CD4-positive, alpha-beta T cell treated with Interleukin-17A for 1 hour (primary cell): ENCODE results near the gene ANKRD33.

ENCODE experiments used
- DNase-seq: peaks from one replicate; pipeline ENCODE4 v3.0.0-alpha.2; 2020

The ANKRD33 gene

DNA sequence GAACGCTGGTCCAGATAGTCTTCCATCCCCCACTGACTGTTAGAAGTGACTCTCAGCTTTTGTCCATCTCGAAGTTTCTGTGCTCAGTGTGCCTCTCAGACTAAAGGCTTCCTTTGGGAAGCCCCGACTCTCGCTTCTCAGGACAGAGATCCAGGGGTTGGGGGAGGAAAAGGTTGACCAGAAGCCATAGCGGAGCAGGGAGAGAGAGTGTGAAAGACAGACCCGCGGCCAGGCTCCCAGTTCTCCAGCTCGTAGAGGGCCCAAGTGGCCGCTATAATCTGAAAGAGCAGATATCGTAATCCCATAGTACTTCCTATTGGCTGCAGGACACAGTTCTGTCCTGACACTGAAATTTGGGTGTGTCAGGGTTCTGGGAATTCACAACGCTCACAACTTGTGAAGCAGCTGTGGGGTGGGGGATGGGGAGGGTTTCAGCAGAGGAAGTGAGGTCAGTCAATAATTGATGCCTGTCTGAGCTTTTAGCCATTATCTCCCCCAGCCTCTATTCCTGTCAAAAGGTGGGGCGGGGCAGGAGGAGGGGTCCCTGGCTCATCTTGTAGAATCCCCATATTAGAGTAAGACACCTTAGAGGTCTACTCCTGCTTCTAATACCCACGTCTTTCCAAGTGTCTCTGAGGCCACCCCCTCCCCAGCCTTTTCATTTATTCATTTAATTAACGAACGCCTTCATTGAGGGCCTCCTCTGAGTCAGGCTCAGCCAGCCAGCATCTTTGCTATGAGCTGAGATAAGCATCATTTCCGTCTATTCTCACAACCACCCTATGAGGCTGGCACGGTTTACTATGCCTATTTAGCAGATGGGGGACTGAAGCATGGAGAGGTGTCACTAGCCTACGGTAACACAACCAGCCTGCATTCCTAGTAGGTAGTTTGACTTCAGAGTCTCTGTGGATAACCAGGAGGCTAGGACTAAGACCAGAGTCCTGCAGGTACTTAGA is 17.8 kb downstream of the ANKRD33 start:
- DNase-seq, result no peak

DNA sequence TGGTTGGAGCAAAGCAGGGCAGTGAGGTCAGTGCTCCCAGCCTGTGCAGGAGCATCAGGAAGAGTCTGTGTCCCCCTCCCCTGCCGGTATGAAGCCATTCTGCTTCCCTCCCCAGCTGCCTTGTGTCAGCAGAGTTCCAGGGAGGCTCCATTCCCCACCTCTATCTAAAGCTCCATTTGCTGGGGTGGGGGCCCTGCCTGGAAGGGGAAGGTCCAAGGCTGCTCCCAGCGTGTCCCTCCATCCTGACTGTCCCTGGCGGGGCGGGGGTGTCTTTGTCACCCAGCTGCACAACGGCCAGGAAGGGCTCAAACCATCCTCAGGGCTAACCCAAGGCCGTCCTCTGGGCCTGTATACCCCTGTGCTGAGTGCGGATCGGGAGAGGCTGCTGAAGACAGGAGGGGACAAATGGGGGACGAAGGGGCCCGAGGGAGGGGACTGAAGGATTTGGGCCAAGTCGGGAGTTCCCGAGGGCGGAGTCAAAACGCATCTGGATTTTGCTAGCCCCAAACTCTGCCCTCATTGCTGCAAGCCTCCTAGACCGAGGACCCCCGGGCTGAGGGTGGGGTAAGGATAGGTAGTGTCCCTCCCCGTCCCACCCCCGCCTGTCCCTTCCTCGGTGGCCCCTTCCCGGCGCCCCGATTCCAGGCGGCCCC is 18.7 kb downstream of the ANKRD33 start:
- no peak for DNase-seq

DNA sequence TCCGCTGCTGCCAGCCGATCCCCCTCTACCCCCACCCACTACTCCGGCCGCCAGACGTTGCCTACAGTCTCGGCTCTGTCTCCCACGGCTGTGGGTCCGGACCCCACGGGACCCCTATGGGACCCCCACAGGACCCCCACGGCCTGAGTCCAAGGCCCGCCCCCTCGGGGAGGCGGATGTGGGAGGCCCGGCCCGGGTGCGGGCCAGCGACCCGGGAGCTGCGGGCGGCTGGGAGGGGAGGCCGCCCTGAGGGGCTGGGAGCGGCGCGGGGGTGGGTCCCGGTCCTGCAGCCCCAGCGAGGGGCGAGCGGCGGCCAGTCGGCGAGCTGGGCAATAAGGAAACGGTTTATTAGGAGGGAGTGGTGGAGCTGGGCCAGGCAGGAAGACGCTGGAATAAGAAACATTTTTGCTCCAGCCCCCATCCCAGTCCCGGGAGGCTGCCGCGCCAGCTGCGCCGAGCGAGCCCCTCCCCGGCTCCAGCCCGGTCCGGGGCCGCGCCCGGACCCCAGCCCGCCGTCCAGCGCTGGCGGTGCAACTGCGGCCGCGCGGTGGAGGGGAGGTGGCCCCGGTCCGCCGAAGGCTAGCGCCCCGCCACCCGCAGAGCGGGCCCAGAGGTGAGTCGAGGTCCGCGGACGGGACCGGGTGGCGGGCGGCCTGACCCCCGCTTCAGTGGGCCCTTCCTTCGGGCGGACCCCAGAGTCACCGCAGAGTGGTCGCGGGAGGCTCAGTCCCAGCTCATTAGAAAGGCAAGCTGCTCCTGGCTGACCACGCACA is 19.4 kb downstream of the ANKRD33 start, which contains the start of gene ACVRL1:
Gene ACVRL1 (plus strand): TSS at position 422 of the 773 bp plus-strand sequence. CDS start 4,971 bp downstream, outside the sequence.
- DNase-seq, result no peak

DNA sequence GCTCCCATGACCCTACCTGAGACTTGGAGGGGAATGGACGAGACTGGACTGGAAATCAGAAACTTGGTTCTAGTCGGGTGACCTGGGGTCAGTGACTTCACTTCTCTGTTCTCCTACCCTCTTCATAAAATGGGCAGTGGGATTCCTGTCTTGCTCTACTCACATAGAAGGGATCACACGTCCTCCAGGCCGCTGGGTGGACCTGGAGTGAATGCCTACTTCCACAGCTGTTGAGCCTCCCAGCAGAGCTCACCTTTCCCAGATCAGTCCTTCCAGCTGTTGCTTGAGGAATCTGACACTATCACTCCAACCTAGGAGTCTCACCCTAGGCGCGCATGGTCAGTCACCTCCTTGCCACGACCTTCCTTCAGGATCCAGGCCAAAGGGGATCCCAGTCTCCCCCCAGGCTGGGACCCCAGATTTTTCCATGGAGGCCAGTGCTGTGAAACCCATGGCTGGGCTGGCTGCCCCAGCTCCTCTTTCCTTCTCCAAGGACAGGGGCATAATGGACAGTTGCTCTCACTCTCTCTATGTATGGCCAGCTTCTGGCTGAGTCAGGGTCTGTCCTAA is 20.0 kb downstream of the ANKRD33 start:
- DNase-seq, result no peak

DNA sequence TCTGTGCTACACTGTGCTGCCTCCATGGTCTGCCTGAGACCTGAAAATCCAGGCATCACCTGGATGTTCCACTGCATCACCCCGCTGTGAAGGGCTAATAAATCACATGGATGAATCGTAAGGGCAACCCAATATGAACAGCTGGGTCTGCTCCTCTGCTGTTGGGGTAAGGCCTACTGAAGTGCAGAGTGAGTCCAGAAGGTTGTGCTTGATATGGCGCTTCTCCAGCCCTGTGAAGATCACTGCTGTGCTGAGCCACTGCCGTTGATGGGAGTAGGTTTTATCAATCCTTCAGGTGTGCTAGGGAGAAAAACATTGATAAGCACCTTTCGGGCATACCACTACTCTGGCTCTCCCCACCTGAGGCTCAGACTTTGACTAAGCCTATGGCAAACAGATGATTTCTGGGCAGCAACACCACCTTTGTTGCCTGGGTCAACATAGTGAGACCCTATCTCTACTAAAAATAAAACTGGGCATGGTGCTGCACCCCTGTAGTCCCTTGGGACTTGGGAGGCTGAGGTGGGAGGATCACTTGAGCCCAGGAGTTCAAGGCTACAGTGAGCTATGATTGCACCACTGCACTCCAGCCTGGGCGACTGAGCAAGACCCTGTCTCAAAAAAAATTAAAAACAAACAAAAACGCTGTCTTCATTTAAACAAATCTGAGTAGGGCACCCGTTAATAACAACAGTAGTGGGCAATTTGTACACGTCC is 21.1 kb downstream of the ANKRD33 start:
- DNase-seq, result no peak

DNA sequence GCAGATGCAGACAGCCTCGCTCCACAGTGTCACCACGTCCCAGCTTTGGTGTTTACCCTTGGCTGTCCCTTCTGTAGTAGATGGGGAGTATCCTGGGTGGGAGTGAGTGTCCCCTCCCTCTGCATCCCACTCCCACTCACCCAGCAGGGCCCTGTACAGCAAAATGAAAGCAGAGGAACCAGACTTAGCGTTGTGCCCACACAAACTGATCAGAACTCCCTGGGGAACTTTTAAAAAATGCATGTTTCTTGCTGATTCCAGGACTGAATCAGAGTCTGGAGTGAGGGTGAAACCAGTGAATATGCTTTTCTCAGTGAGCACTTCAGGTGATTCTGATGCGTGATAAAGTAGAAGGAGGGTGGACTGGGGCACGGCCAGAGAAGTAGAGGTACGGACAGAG is 22.3 kb downstream of the ANKRD33 start:
- DNase-seq, result no peak

DNA sequence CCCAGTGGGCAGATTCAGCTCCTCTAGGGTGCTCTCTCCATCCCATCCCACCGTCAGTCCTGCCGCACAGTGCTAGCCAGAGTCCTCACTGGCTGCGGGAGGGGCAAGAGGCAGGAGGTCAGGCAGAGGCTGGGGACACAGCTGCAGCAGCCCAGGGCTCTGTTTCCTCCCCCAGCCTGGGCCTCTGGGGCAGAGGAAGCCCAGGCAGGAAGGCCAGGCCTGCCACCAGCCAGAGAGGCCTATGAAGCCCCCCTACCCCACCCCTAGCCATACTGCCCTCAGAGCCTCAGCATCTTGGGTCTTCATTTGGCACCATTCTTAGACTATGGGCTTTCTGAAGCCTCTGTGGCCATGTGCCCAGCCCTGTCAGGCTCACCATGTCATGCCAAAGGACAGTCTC is 22.8 kb downstream of the ANKRD33 start:
- DNase-seq, result no peak

DNA sequence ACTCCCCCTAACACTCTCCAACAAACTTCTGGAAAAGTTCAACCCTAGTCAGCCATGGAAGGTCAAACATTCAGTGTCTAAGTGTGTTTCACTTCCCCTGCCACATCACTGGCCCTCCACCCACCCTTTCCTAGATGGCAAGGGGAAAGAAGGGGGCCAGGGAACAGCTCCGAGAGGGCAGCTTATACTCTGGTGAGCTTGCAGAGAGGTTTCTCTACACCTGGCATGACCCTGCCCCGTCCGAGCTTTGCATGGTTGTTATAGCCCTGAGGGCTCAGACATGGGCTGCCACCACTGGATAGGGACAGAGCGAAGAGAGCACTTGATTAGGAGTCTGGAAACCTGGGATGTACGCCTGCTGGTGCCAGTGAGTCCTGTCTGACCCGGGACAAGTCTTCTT is 23.4 kb downstream of the ANKRD33 start:
- no peak for DNase-seq

DNA sequence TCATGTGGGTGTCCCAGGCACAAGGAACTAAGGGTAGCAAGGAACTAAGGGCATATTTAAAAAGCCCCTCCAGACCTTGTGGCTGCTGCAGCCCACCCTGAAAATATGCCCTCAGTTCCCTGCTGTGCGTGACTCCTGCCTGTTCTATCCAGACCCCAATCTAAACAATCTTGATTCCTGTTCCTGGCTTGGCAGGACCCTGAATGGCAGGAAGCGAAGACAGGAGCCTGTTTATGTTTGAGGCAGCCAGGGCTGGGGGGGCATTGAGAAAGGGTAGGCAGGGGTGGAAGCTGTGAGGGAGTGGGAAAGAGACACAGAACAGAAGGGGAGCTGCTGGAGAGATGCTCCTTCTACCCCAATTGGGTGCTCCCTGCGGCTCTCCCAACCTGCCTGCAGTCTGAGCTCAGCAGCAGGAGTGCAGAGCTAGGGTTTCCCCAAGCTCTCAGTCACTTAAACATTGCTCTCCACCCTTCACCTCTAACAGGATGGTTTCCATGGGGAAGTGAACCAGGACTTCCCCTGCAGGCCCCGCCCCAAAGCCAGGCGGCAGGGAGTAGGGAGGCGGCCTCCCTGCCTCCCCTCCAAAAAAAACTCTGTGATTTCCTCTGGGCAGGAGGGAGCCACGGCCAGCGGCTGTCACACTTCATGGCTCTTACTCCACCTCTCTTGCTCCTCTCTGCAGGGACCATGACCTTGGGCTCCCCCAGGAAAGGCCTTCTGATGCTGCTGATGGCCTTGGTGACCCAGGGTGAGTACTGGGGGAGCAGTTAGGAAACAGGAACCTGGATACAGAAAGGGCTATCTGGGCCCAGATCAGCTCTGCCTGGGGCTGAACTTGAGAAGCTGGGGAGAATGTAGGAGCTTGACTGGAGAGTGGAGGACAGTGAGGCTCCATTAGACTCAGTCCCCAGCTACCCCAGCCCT is 24.1 kb downstream of the ANKRD33 start:
- no peak for DNase-seq

DNA sequence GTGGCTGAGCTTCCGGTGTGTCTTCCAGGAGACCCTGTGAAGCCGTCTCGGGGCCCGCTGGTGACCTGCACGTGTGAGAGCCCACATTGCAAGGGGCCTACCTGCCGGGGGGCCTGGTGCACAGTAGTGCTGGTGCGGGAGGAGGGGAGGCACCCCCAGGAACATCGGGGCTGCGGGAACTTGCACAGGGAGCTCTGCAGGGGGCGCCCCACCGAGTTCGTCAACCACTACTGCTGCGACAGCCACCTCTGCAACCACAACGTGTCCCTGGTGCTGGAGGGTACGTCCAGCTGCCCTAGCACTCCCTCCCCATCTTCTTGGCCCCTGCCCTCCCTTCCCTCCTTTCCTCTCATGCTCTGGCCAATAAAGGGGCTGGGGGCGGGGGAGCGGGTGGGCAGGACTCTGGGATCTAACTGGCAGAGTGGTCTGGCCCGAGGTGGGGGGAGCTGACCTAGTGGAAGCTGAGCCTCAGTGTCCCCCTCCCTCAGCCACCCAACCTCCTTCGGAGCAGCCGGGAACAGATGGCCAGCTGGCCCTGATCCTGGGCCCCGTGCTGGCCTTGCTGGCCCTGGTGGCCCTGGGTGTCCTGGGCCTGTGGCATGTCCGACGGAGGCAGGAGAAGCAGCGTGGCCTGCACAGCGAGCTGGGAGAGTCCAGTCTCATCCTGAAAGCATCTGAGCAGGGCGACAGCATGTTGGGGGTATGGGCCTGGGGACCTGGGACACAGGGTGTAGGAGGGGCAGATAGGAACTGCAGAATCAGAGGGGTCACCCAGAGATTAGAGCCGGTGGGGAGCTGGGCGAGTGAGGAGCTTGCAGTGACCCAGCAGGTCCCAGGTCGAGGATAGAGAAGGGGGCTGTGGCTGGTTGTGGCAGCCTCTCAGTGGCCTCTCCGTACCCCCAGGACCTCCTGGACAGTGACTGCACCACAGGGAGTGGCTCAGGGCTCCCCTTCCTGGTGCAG is 25.4 kb downstream of the ANKRD33 start:
- no peak for DNase-seq

DNA sequence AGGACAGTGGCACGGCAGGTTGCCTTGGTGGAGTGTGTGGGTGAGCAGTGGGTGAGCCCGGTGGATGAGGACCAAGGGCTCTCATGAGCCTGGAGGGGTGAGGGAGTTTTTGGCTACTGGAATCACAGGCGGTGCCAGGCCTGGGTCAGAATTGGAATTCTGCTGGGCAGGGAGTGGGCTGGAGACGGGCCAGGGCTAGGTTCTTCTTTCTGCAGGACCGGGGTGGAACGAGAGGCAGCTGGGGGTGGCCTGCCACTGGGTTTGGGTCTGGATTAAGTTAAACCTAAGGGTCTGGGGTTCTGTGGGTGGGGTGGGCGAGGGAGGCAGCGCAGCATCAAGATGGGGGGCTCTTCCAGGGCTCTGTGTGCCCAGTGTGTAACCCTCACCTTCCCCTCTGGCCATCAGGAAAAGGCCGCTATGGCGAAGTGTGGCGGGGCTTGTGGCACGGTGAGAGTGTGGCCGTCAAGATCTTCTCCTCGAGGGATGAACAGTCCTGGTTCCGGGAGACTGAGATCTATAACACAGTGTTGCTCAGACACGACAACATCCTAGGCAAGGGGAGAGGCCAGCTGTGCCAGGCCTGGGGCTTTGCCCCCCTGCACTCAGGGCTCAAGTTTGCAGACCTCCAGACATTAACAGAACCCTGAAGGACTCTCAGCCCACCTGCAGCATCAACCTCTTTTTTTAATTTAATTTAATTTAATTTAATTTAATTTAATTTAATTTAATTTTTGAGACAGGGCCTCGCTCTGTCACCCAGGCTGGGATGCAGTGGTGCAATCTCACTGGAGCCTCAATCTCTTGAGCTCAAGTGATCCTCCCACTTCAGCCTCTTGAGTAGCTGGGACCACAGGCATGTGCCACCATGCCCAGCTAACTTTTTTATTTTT is 26.4 kb downstream of the ANKRD33 start:
- DNase-seq, result no peak

DNA sequence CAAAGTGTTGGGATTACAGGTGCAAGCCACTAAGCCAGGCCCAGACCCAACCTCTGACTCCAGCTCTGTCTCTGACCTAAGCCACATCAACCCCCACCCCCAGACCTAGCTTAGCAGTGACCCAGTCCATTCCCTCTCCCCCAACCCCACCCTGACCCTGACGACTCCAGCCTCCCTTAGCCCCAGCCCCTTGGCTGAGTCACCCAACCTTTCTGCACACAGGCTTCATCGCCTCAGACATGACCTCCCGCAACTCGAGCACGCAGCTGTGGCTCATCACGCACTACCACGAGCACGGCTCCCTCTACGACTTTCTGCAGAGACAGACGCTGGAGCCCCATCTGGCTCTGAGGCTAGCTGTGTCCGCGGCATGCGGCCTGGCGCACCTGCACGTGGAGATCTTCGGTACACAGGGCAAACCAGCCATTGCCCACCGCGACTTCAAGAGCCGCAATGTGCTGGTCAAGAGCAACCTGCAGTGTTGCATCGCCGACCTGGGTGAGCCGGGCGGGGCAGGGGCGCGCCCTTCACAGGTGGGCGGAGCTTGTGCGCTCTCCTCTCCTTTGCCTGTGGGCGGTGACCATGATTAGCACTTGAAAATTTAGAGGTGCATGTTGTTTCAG is 27.2 kb downstream of the ANKRD33 start:
- no peak for DNase-seq

DNA sequence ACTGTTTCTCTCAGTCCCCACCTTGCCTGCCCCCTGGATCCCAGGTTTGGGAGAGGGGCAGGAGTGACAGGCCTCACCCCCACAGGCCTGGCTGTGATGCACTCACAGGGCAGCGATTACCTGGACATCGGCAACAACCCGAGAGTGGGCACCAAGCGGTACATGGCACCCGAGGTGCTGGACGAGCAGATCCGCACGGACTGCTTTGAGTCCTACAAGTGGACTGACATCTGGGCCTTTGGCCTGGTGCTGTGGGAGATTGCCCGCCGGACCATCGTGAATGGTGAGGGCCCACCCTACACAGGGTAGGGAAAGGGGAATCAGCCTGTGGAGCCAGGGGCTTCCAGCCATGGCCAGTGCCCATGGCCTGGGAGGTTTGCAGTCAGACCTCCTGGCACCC is 28.0 kb downstream of the ANKRD33 start:
- no peak for DNase-seq

DNA sequence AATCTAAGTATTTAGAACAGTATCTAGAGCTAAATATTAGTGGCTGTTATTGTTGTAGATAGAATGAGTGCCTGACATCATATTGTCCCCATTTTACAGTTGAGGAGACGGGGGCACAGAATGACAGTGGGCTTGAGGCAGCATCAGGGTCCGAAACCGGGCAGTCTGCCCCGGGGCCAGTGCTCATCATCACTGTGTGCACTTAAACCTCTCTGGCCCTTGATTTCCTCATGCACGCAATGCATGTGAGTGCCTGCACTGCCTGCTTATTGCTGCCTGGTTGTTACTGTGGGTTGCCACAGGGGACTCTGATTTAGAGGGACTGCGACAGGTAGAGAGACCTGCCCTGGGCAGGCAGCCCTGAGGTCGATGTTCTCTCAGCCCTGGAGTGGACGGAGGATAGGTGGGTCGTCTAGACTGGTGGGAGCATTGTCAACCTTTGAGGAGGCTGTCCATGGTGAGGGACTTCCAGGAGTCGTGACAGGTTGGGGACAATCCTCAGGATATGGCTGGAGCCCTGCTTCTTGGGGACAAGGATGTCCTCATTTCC is 29.2 kb downstream of the ANKRD33 start:
- DNase-seq, result no peak

DNA sequence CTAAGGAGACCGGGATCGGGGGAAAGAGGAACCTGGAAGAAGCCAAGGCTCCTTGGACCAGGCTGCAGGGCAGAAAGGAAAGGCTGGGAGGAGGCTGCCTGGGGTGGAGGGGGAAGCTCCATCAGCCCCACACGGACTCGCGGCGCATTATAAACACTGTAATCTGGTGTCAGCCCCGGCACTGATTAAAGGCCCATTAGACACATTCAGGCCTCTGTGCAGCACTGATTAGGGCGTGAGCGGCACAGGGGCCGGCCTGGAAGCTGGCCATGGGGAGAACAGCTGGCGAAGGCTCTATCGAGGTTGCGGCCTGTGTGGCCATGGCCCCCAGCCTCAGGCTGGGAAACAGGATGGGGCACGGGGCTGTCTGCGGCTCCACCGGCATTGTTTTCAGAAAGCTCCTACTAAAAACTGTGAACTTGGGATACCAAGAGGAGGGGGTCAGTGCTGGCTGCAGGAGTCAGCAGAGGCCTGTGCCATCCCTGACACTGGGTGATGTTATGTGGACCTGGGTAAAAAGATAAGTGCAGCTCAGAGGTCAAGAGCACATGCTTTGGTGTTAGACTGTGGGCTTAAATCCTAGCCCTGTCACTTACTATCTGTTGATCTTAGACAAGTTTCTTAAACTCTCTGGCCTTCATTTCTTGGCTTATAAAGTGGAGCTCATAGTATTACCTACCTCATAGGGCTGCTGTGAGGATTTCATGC is 30.0 kb downstream of the ANKRD33 start:
- DNase-seq, result no peak

DNA sequence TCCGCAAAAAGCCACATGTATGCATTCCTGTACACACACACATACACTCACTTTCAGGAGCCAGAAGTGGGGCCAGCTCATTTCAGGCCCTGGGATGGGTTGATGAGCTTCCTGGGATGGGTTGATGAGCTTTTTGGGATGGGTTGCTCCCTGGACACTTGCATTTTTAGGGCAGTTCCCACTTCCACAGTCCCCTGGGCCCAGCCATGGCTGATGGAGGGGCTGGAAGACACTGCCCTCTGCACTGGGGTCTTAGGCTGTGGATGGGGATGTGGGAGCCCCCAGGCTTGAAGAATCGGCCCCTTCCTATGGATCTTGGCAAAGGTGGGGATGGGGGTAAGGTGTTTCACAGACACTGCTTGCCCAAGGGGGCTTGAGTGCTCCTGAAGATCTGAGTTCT is 32.1 kb downstream of the ANKRD33 start:
- no peak for DNase-seq

DNA sequence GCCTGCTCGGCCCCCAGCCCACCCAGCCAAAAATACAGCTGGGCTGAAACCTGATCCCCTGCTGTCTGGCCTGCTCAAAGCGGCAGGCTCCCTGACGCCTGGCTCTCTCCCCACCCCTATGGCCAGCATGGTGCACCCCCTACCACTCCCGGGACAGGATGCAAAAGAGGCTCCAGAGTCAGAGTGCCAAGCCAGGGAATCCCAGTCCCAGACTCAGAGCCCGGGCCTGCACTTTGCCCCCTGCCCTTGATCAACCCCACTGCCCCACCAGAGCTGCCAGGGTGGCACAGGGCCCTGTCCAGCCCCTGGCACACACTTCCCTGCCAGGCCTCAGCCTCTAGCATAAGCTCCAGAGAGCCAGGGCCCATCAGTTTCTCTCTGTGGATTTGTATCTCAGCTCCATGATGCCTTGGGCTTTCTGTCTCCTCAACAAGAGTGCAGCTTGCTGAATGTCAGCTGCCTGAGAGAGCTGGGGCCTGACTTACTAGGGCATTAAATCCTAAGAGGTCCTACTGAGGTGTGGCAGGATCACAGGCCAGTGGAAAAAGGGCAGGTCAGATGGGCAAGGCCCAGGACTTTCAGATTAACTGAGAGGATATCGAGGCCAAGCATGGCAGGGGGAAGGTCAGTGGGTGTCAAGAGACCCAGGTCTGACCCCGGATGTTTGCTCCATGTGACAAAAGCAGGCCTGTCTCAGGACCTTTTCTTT is 33.3 kb downstream of the ANKRD33 start:
- DNase-seq, result no peak
